IMR-90 (cell line): ENCODE measurements around the gene LTBP1. TPM values are rescaled to one million over a fixed set of nuclear protein-coding genes. Genes with fewer than 3 reads are reported as not detected.

Experiments used
- ATAC-seq: fragments of 200-7000 bp; cut with Tn5 transposase; 2 replicates; pipeline ENCODE4 v1.9.1; 2020; ENCODE audit warnings: low read depth, mild to moderate bottlenecking, moderate library complexity
- BruUV-seq: library from RNA; stranded (reverse); fragments of 400-500 nt; replicated peaks from 2 replicates; lab custom pipeline; 2021; lab: Mats Ljungman, UMichigan
- CTCF ChIA-PET: fragments of 300-600 bp; formaldehyde crosslinking; extraction: SDS; loops from one replicate; lab custom pipeline; 2021; ENCODE audit warnings: antibody characterized with exemption; lab: Yijun Ruan, JAX
- POLR2A ChIA-PET: fragments of 300-600 bp; sonication (Branson Sonifier 250); formaldehyde crosslinking; loops from one replicate; lab custom pipeline; 2022; ENCODE audit warnings: antibody characterized with exemption; ENCODE audit not compliant: unreplicated experiment; lab: Charles Lee
- DNase-seq: peaks from one replicate; pipeline ENCODE4 v3.0.0; 2013
- H2AFZ ChIP-seq: replicated peaks from 2 replicates; pipeline ENCODE3; 2013; ENCODE audit warnings: low read length, mild to moderate bottlenecking; ENCODE audit not compliant: poor library complexity
- H2AK5ac ChIP-seq: 2 replicates; pipeline ENCODE4 v1.6.1; 2013; ENCODE audit warnings: low read depth, low read length, inconsistent platforms
- H2AK9ac ChIP-seq: replicated peaks from 2 replicates; pipeline ENCODE3; 2013; ENCODE audit warnings: mild to moderate bottlenecking, low read depth, low read length, moderate library complexity; ENCODE audit not compliant: poor library complexity
- H2BK120ac ChIP-seq: 2 replicates; pipeline ENCODE4 v1.6.1; 2013; ENCODE audit warnings: low read depth, low read length, inconsistent platforms
- H2BK15ac ChIP-seq: 3 replicates; pipeline ENCODE4 v1.6.1; 2013; ENCODE audit warnings: low read depth, low read length, inconsistent platforms
- H2BK20ac ChIP-seq: 2 replicates; pipeline ENCODE4 v1.6.1; 2013; ENCODE audit warnings: low read depth, mild to moderate bottlenecking, inconsistent platforms, low read length, moderate library complexity
- H2BK5ac ChIP-seq: 2 replicates; pipeline ENCODE4 v1.6.1; 2013; ENCODE audit warnings: mild to moderate bottlenecking, low read depth, low read length, inconsistent platforms; ENCODE audit not compliant: poor library complexity, severe bottlenecking
- H3K14ac ChIP-seq: replicated peaks from 2 replicates; pipeline ENCODE4 v1.6.1; 2013; ENCODE audit warnings: low read depth, low read length, inconsistent platforms
- H3K18ac ChIP-seq: 2 replicates; pipeline ENCODE4 v1.6.1; 2013; ENCODE audit warnings: low read depth, low read length, control low read depth
- H3K23ac ChIP-seq: 2 replicates; pipeline ENCODE4 v1.6.1; 2013; ENCODE audit warnings: low read depth, low read length, inconsistent platforms
- H3K27ac ChIP-seq: 2 replicates; pipeline ENCODE4 v1.5.1; 2013; ENCODE audit warnings: mild to moderate bottlenecking, control low read depth, low read length; ENCODE audit not compliant: insufficient read depth
- H3K27me3 ChIP-seq: 2 replicates; pipeline ENCODE4 v1.6.1; 2013; ENCODE audit warnings: low read length; ENCODE audit not compliant: control insufficient read depth, insufficient read depth
- H3K36me3 ChIP-seq: 2 replicates; pipeline ENCODE4 v1.6.1; 2013; ENCODE audit warnings: low read length, mixed read lengths; ENCODE audit not compliant: control insufficient read depth, insufficient read depth
- H3K4ac ChIP-seq: 2 replicates; pipeline ENCODE4 v1.6.1; 2013; ENCODE audit warnings: low read depth, low read length, inconsistent platforms
- H3K4me1 ChIP-seq: 2 replicates; pipeline ENCODE4 v1.6.1; 2013; ENCODE audit warnings: low read length, mixed read lengths; ENCODE audit not compliant: control insufficient read depth, insufficient read depth
- H3K4me2 ChIP-seq: 2 replicates; pipeline ENCODE4 v1.6.1; 2013; ENCODE audit warnings: low read depth, mild to moderate bottlenecking, control low read depth, low read length, moderate library complexity
- H3K4me3 ChIP-seq: 2 replicates; pipeline ENCODE4 v1.5.1; 2013; ENCODE audit warnings: low read depth, mild to moderate bottlenecking, control low read depth, low read length, moderate library complexity; ENCODE audit not compliant: insufficient read depth
- H3K56ac ChIP-seq: 2 replicates; pipeline ENCODE4 v1.6.1; 2013; ENCODE audit warnings: low read length, inconsistent platforms; ENCODE audit not compliant: insufficient read depth; ENCODE audit errors: extremely low read depth
- H3K79me1 ChIP-seq, 2 experiments: 2 replicates each; pipeline ENCODE4 v1.6.1; 2013; ENCODE audit warnings: low read length in 2 of 2, inconsistent platforms in 1 of 2, low read depth in 1 of 2
- H3K9ac ChIP-seq: 2 replicates; pipeline ENCODE4 v1.6.1; 2013; ENCODE audit warnings: low read depth, low read length, control low read depth
- H3K9me1 ChIP-seq: 2 replicates; pipeline ENCODE4 v1.6.1; 2013; ENCODE audit warnings: low read length, inconsistent platforms; ENCODE audit not compliant: insufficient read depth
- H3K9me3 ChIP-seq: 2 replicates; pipeline ENCODE4 v1.6.1; 2013; ENCODE audit warnings: low read length; ENCODE audit not compliant: control insufficient read depth, insufficient read depth
- H4K20me1 ChIP-seq: 2 replicates; pipeline ENCODE4 v1.6.1; 2013; ENCODE audit warnings: low read length, inconsistent platforms; ENCODE audit not compliant: insufficient read depth
- H4K5ac ChIP-seq: 2 replicates; pipeline ENCODE4 v1.6.1; 2013; ENCODE audit warnings: mild to moderate bottlenecking, low read depth, low read length, control low read depth
- H4K8ac ChIP-seq, 2 experiments: 2 replicates each; pipeline ENCODE4 v1.6.1; 2013; ENCODE audit warnings: low read depth in 2 of 2, low read length in 2 of 2, control low read depth in 1 of 2, inconsistent platforms in 1 of 2
- H4K91ac ChIP-seq: 2 replicates; pipeline ENCODE4 v1.6.1; 2013; ENCODE audit warnings: low read depth, low read length, inconsistent platforms; ENCODE audit not compliant: insufficient read depth
- BHLHE40 ChIP-seq: fragments of 150-350 bp; IDR thresholded peaks from 2 replicates; pipeline ENCODE4 v1.6.1; 2016; ENCODE audit warnings: mild to moderate bottlenecking, low read depth, low read length
- CEBPB ChIP-seq: IDR thresholded peaks from 2 replicates; pipeline ENCODE4 v1.6.1; 2012; ENCODE audit warnings: low read depth, low read length, improper control_type of control experiment
- CHD1 ChIP-seq: IDR thresholded peaks from 2 replicates; pipeline ENCODE4 v1.6.1; 2012; ENCODE audit warnings: low read depth, low read length, improper control_type of control experiment
- FOS ChIP-seq: fragments of 150-350 bp; IDR thresholded peaks from 2 replicates; pipeline ENCODE4 v1.6.1; 2016; ENCODE audit warnings: low read depth, low read length
- MAFK ChIP-seq: IDR thresholded peaks from 2 replicates; pipeline ENCODE4 v1.6.1; 2012; ENCODE audit warnings: low read depth, low read length, improper control_type of control experiment
- MAZ ChIP-seq: IDR thresholded peaks from 2 replicates; pipeline ENCODE4 v1.6.1; 2012; ENCODE audit warnings: low read depth, mild to moderate bottlenecking, low read length, improper control_type of control experiment, moderate library complexity, borderline replicate concordance
- MXI1 ChIP-seq: IDR thresholded peaks from 2 replicates; pipeline ENCODE4 v1.6.1; 2012; ENCODE audit warnings: low read depth, mild to moderate bottlenecking, low read length, moderate library complexity, borderline replicate concordance
- NFE2L2 ChIP-seq: fragments of 150-350 bp; IDR thresholded peaks from 2 replicates; pipeline ENCODE4 v1.6.1; 2016; ENCODE audit warnings: low read depth, mild to moderate bottlenecking, low read length
- POLR2A ChIP-seq: IDR thresholded peaks from 2 replicates; pipeline ENCODE4 v1.6.1; 2012; ENCODE audit warnings: mild to moderate bottlenecking, low read depth, low read length
- RAD21 ChIP-seq: IDR thresholded peaks from 2 replicates; pipeline ENCODE4 v1.6.1; 2012; ENCODE audit warnings: low read length, improper control_type of control experiment
- RCOR1 ChIP-seq: IDR thresholded peaks from 2 replicates; pipeline ENCODE4 v1.6.1; 2012; ENCODE audit warnings: mild to moderate bottlenecking, low read length, improper control_type of control experiment; ENCODE audit not compliant: insufficient replicate concordance
- RFX5 ChIP-seq: IDR thresholded peaks from 2 replicates; pipeline ENCODE4 v1.8.0; 2012; ENCODE audit warnings: low read depth, mild to moderate bottlenecking, low read length, moderate library complexity
- SMC3 ChIP-seq: fragments of 150-350 bp; IDR thresholded peaks from 2 replicates; pipeline ENCODE4 v1.6.1; 2016; ENCODE audit warnings: low read depth, mild to moderate bottlenecking, antibody characterized with exemption, low read length, moderate library complexity
- WGBS, 2 experiments: methylation state at CpG; one replicate each; pipeline versions ENCODE4 v1.1.5 to v1.1.7; 2013; ENCODE audit warnings: missing lambda C conversion rate in 2 of 2; ENCODE audit not compliant: insufficient read length in 1 of 2; ENCODE audit errors: extremely low coverage in 2 of 2; 5-methylcytosine and 5-hydroxymethylcytosine counted together
- dilution Hi-C: fragments of 300-500 bp; cut with HindIII; formaldehyde crosslinking; loops from one replicate; pipeline ENCODE4 v1.14.3; 2018; ENCODE audit warnings: low sequenced_read_pairs; ENCODE audit not compliant: unreplicated experiment
- in situ Hi-C: fragments of 300-500 bp; cut with MboI; formaldehyde crosslinking; loops from 3 replicates; pipeline ENCODE4 v1.14.3; 2019; ENCODE audit warnings: low sequenced_read_pairs, inconsistent platforms, mixed read lengths
- intact Hi-C: fragments of 100-400 bp; cut with micrococcal nuclease; formaldehyde crosslinking; loops from 2 replicates; pipeline ENCODE4 v1.10.0; 2022
- polyA plus RNA-seq, 3 experiments: library from polyadenylated mRNA; depleted of rRNA; stranded (reverse); fragments of >200 nt; gene quantifications; 2 replicates each; pipeline ENCODE4 v1.2.3, GENCODE V29; 2012; ENCODE audit warnings: low replicate concordance in 1 of 3
- total RNA-seq: library from RNA; depleted of rRNA; stranded (reverse); fragments of >200 nt; gene quantifications from 2 replicates; pipeline ENCODE4 v1.2.3, GENCODE V29; 2012
- TF ChIP-seq, protein P1 (sequence below): fragments of 150-350 bp; IDR thresholded peaks from 2 replicates; pipeline ENCODE4 v1.6.1; 2017; ENCODE audit warnings: mild to moderate bottlenecking, antibody characterized with exemption, low read length, low read depth
- TF ChIP-seq, protein P2 (sequence below): conservative IDR thresholded peaks from 2 replicates; pipeline ENCODE4 v1.5.1; 2012; ENCODE audit warnings: mild to moderate bottlenecking, low read depth, low read length, improper control_type of control experiment
- TF ChIP-seq, protein P3 (sequence below): fragments of 150-350 bp; IDR thresholded peaks from 2 replicates; pipeline ENCODE4 v1.6.1; 2016; ENCODE audit warnings: low read depth, mild to moderate bottlenecking, low read length, moderate library complexity, borderline replicate concordance

The LTBP1 gene
- total and polyA plus RNA-seq, 2 of the 4 experiments (the other 2 are of a cell fraction) = 235 to 326 TPM

DNA sequence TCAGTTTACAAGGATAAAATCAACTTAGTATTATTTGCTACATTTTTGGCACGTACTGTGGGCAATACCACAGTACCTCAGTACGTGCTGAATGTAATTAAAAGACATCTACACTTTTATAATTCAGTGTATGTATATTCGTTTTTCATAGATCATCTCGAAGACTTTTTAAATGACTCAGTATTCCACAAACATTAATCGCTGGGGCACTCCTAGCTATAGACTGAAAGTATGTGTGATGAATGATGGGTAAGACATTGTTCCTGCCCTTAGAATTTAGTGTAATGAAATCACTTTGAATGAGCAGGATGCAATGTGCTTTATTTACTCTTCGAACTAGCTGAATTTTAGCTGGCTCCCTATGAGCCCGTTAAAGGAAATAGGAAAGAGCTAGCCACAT lies 284.1 kb downstream of the LTBP1 start:
- H3K36me3 ChIP-seq = peaks cover 8% of the 10 kb centered on the region

More for the DNA sequence above, 284.1 kb downstream of the LTBP1 start:
- H2AK9ac ChIP-seq = no peak overlapping the region
- in situ Hi-C loops (no loop called here), dilution Hi-C loops (no loop called here), intact Hi-C loops (no loop called here)
- no peaks in the 10 kb centered on the region for H4K20me1 ChIP-seq
- H3K9me3 ChIP-seq = no peaks in the 10 kb centered on the region
- H2AK5ac ChIP-seq = no peak overlapping the region
- peak overlapping the region; percentile 35; the same call in 1 of the 2 replicates for H3K9ac ChIP-seq
- H3K27me3 ChIP-seq = no peaks in the 10 kb centered on the region
- H2BK20ac ChIP-seq = no peak overlapping the region
- H3K4me1 ChIP-seq = peaks cover 5% of the 10 kb centered on the region; the same call in 1 of the 2 replicates
- H3K9me1 ChIP-seq = no peaks in the 10 kb centered on the region
- peak overlapping the region; percentile 7; the same call in 1 of the 2 replicates for H2BK120ac ChIP-seq
- H3K56ac ChIP-seq = no peak overlapping the region
- no peak overlapping the region for H3K14ac ChIP-seq
- TF ChIP-seq, protein P1, sequence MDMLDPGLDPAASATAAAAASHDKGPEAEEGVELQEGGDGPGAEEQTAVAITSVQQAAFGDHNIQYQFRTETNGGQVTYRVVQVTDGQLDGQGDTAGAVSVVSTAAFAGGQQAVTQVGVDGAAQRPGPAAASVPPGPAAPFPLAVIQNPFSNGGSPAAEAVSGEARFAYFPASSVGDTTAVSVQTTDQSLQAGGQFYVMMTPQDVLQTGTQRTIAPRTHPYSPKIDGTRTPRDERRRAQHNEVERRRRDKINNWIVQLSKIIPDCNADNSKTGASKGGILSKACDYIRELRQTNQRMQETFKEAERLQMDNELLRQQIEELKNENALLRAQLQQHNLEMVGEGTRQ = no peak
- TF ChIP-seq, protein P2, sequence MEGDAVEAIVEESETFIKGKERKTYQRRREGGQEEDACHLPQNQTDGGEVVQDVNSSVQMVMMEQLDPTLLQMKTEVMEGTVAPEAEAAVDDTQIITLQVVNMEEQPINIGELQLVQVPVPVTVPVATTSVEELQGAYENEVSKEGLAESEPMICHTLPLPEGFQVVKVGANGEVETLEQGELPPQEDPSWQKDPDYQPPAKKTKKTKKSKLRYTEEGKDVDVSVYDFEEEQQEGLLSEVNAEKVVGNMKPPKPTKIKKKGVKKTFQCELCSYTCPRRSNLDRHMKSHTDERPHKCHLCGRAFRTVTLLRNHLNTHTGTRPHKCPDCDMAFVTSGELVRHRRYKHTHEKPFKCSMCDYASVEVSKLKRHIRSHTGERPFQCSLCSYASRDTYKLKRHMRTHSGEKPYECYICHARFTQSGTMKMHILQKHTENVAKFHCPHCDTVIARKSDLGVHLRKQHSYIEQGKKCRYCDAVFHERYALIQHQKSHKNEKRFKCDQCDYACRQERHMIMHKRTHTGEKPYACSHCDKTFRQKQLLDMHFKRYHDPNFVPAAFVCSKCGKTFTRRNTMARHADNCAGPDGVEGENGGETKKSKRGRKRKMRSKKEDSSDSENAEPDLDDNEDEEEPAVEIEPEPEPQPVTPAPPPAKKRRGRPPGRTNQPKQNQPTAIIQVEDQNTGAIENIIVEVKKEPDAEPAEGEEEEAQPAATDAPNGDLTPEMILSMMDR = no peak
- TF ChIP-seq MAZ (no peak), MXI1 (no peak), RCOR1 (no peak), BHLHE40 (no peak), MAFK (no peak), NFE2L2 (no peak), RFX5 (no peak), SMC3 (no peak), CEBPB (no peak), FOS (no peak), POLR2A (no peak), CHD1 (no peak), RAD21 (no peak)
- TF ChIP-seq, protein P3, sequence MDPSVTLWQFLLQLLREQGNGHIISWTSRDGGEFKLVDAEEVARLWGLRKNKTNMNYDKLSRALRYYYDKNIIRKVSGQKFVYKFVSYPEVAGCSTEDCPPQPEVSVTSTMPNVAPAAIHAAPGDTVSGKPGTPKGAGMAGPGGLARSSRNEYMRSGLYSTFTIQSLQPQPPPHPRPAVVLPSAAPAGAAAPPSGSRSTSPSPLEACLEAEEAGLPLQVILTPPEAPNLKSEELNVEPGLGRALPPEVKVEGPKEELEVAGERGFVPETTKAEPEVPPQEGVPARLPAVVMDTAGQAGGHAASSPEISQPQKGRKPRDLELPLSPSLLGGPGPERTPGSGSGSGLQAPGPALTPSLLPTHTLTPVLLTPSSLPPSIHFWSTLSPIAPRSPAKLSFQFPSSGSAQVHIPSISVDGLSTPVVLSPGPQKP = no peak
- H2BK15ac ChIP-seq = no peak overlapping the region
- POLR2A ChIA-PET = no interaction called here
- H3K27ac ChIP-seq = peak overlapping the region; percentile 13; the same call in 1 of the 2 replicates
- peaks cover 18 to 46% of the 10 kb centered on the region in 2 experiments for H3K79me1 ChIP-seq
- H3K23ac ChIP-seq = peak overlapping the region; percentile 4; the same call in 1 of the 2 replicates
- peak overlapping the region; percentile 55; the same call in 1 of the 2 replicates for H3K18ac ChIP-seq
- no CpG with 5 or more reads among the region's 7 CpGs for WGBS, 2 experiments
- ATAC-seq = peak; percentile 67
- CTCF ChIA-PET = interaction anchor here (0.9 kb wide), 1 partner anchor 12 kb away, joined by 4 read pairs; no protein-coding TSS in a partner anchor
- no TSS peak for BruUV-seq
- H4K91ac ChIP-seq = no peak overlapping the region
- H3K4me2 ChIP-seq = peak overlapping the region; percentile 67; the same call in 1 of the 2 replicates
- no peak overlapping the region for H3K4me3 ChIP-seq
- H2AFZ ChIP-seq = no peak overlapping the region
- peak overlapping the region; percentile 80 for H2BK5ac ChIP-seq
- peak; percentile 58 for DNase-seq
- no peak overlapping the region; the same call in 1 of the 2 replicates for H4K5ac ChIP-seq
- no peak overlapping the region for H3K4ac ChIP-seq
- peak overlapping the region in 1 of 2 experiments; percentile 60; a peak in 1 of 4 replicates for H4K8ac ChIP-seq
